ENCODE measurements around the gene OR10J4. TPM values are rescaled to one million over a fixed set of nuclear protein-coding genes. Genes with fewer than 3 reads are reported as not detected.

The OR10J4 gene
- total RNA-seq, result not detected in 2 replicates

DNA sequence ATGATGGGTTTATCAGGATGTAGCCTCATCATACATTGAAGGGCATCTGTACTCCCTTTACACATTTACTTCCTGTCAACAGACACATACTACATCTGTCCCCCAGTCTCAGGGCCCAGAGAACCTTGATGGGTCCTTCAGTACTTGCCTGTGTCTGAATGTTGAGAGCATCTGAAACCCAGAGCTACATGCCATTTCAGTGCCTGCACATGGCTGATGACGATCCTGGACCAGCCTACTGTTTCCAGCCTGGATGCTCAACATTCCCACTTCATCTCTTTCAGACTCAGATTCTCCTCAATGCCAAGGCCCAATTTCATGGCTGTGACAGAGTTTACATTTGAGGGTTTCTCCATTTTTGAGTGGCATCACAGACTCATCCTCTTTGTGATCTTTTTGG lies at the start of gene OR10J4:
Gene OR10J4 (plus strand): TSS at position 301 of the 400 bp plus-strand sequence.

DNA sequence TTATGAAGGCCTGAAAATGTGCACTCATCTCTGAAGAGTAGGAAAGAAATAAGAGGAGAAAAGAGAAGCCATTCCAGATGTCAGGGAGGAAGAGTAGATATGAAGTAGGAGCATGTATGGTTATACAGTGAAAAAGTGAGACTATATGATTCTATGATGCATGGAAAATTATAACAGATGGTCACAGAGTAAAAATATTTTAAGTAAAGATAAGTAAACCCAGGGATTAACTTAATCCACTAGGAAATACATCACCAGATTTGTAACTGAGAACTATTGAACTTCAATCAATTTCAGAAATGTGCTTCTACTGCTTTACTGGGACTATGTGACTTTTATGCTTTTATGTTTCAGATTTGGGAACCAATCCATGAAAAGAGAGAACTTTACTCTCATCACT lies 7.4 kb downstream of the OR10J4 start, which contains the start of gene OR10J1:
Gene OR10J1 (plus strand): TSS at position 301 of the 400 bp plus-strand sequence. CDS start 70 bp downstream, at position 371.

Other genes starting within 250 kb of the OR10J4 start
- gene ACKR1, start 227.3 kb upstream of the OR10J4 start, total RNA-seq, result not detected in 2 replicates
- gene FCER1A, start 129.9 kb upstream of the OR10J4 start, total RNA-seq, result not detected in 2 replicates
- gene OR10J1, start 7.5 kb downstream of the OR10J4 start, total RNA-seq, result not detected in 2 replicates
- not detected in 2 replicates for gene OR10J5, start 103.8 kb downstream of the OR10J4 start, total RNA-seq
- gene APCS, start 155.6 kb downstream of the OR10J4 start, total RNA-seq, result not detected in 2 replicates

All from hair follicular keratinocyte (primary cell).